K562 (cell line): ENCODE measurements around the gene PTPRM. TPM values are rescaled to one million over a fixed set of nuclear protein-coding genes. Genes with fewer than 3 reads are reported as not detected.

Experiments
- ATAC-seq: fragments of 200-7000 bp; cut with Tn5 transposase; 3 replicates; pipeline ENCODE4 v1.9.1; 2020; ENCODE audit warnings: moderate library complexity
- BruUV-seq: library from RNA; stranded (reverse); fragments of 400-500 nt; replicated peaks from 2 replicates; lab custom pipeline; 2021; lab: Mats Ljungman, UMichigan
- CTCF ChIA-PET: fragments of 300-600 bp; formaldehyde crosslinking; extraction: SDS; loops from one replicate; lab custom pipeline; 2021; ENCODE audit warnings: low intra/inter-chr PET ratio; lab: Yijun Ruan, JAX
- POLR2A ChIA-PET: fragments of 300-600, 350-650 bp; sonication (Branson Sonifier 250); formaldehyde crosslinking; extraction: SDS; loops from one replicate; lab custom pipeline; 2021; ENCODE audit warnings: antibody characterized with exemption, inconsistent platforms; lab: Yijun Ruan, JAX
- DNase-seq, 4 experiments: peaks; one replicate each; pipeline versions ENCODE4 v3.0.0 to v3.0.0-alpha.2; 2011 to 2018; ENCODE audit warnings: low spot score in 3 of 4, mixed read lengths in 3 of 4; ENCODE audit errors: extremely low read depth in 1 of 4
- FAIRE-seq: peaks from 2 replicates; lab custom pipeline; 2011; peaks lifted over from hg19 to GRCh38; lab: Jason Lieb, UNC
- H2AFZ ChIP-seq: 2 replicates; pipeline ENCODE4 v1.6.0; 2011; ENCODE audit warnings: low read depth, low read length, control low read depth, inconsistent platforms
- H3K27ac ChIP-seq: fragments of 200-600 bp; 3 replicates; pipeline ENCODE4 v1.8.0; 2011; ENCODE audit warnings: low read depth, mild to moderate bottlenecking, control low read depth, inconsistent platforms, low read length, moderate library complexity, mixed read lengths; ENCODE audit errors: extremely low read depth
- H3K27me3 ChIP-seq, 2 experiments: fragments of 300-600 bp in 1 of 2; 2 replicates in 1 of 2; 3 replicates in 1 of 2; pipeline versions ENCODE4 v1.6.0 to v1.8.0; 2011; ENCODE audit warnings: inconsistent platforms in 2 of 2, low read length in 2 of 2, mild to moderate bottlenecking in 1 of 2, mixed read lengths in 1 of 2, moderate library complexity in 1 of 2; ENCODE audit not compliant: control insufficient read depth in 2 of 2, insufficient read depth in 2 of 2
- H3K36me3 ChIP-seq: fragments of 300-600 bp; 3 replicates; pipeline ENCODE4 v1.8.0; 2011; ENCODE audit warnings: mild to moderate bottlenecking, low read length, inconsistent platforms; ENCODE audit not compliant: control insufficient read depth, insufficient read depth
- H3K4me1 ChIP-seq, 2 experiments: fragments of 200-600 bp in 1 of 2; replicated peaks in 1 of 2; 2 replicates in 1 of 2; 3 replicates in 1 of 2; pipeline versions ENCODE4 v1.5.1 to v1.8.0; 2011; ENCODE audit warnings: inconsistent platforms in 2 of 2, low read length in 2 of 2, mild to moderate bottlenecking in 1 of 2, mixed read lengths in 1 of 2, moderate library complexity in 1 of 2; ENCODE audit not compliant: control insufficient read depth in 2 of 2, insufficient read depth in 2 of 2
- H3K4me2 ChIP-seq: 2 replicates; pipeline ENCODE4 v1.6.1; 2011; ENCODE audit warnings: low read length, control low read depth, inconsistent platforms, mixed read lengths; ENCODE audit not compliant: insufficient read depth
- H3K4me3 ChIP-seq: fragments of 200-600 bp; sonication (generic), shearing (Covaris generic); 2 replicates; pipeline ENCODE4 v1.5.1; 2016; ENCODE audit warnings: control low read depth, inconsistent platforms
- H3K79me2 ChIP-seq: fragments of 200-600 bp; 3 replicates; pipeline ENCODE4 v1.8.0; 2011; ENCODE audit warnings: low read length, inconsistent platforms; ENCODE audit not compliant: control insufficient read depth, insufficient read depth
- H3K9ac ChIP-seq, 2 experiments: 2 replicates each; pipeline versions ENCODE4 v1.6.0 to v1.6.1; 2011; ENCODE audit warnings: low read depth in 2 of 2, low read length in 2 of 2, control low read depth in 1 of 2, inconsistent platforms in 1 of 2, mild to moderate bottlenecking in 1 of 2, mixed read lengths in 1 of 2; ENCODE audit not compliant: insufficient read depth in 1 of 2
- H3K9me1 ChIP-seq: one replicate; pipeline ENCODE4 v1.6.0; 2011; ENCODE audit warnings: inconsistent platforms, mild to moderate bottlenecking, low read length, moderate library complexity; ENCODE audit not compliant: control insufficient read depth, insufficient read depth
- H3K9me3 ChIP-seq: replicated peaks from 2 replicates; pipeline ENCODE4 v1.5.1; 2011; ENCODE audit warnings: low read depth, low read length, inconsistent platforms; ENCODE audit not compliant: control insufficient read depth, insufficient read depth
- H4K20me1 ChIP-seq: replicated peaks from 2 replicates; pipeline ENCODE4 v1.6.1; 2011; ENCODE audit warnings: low read length, inconsistent platforms, mixed read lengths; ENCODE audit not compliant: control insufficient read depth, insufficient read depth
- ARHGAP35 ChIP-seq: fragments of 450-650 bp; IDR thresholded peaks from 2 replicates; pipeline ENCODE4 v1.6.1; 2018; ENCODE audit not compliant: partially characterized antibody
- ASH1L ChIP-seq: fragments of 450-650 bp; IDR thresholded peaks from 2 replicates; pipeline ENCODE4 v1.6.1; 2018; ENCODE audit warnings: borderline replicate concordance, mild to moderate bottlenecking, low read depth; ENCODE audit not compliant: partially characterized antibody
- CCNT2 ChIP-seq: IDR thresholded peaks from 2 replicates; pipeline ENCODE4 v1.6.1; 2011; ENCODE audit warnings: borderline replicate concordance, low read depth, mild to moderate bottlenecking, moderate library complexity, mixed read lengths, low read length; ENCODE audit not compliant: insufficient read length; ENCODE audit errors: extremely low read depth
- EGR1 ChIP-seq: fragments of 450-650 bp; conservative IDR thresholded peaks from 2 replicates; pipeline ENCODE4 v1.6.1; 2017; ENCODE audit warnings: mild to moderate bottlenecking
- FOXM1 ChIP-seq, 2 experiments: fragments of 450-650 bp in 1 of 2; sonication (generic) in 1 of 2; formaldehyde crosslinking in 1 of 2; IDR thresholded peaks; 2 replicates each; pipeline versions ENCODE4 v1.6.1 to v1.9.0; 2017 to 2022; ENCODE audit warnings: low read depth in 2 of 2, mild to moderate bottlenecking in 2 of 2, missing genetic modification reagents in 1 of 2, moderate library complexity in 1 of 2
- HMG20A ChIP-seq: fragments of 450-650 bp; formaldehyde crosslinking; conservative IDR thresholded peaks from 2 replicates; pipeline ENCODE4 v1.4.0; 2020; ENCODE audit warnings: mild to moderate bottlenecking, mixed read lengths
- MTA1 ChIP-seq: fragments of 450-650 bp; IDR thresholded peaks from 2 replicates; pipeline ENCODE4 v1.6.1; 2017; ENCODE audit warnings: borderline replicate concordance
- NFXL1 ChIP-seq: fragments of 450-650 bp; formaldehyde crosslinking; IDR thresholded peaks from 2 replicates; pipeline ENCODE4 v1.4.0; 2021; ENCODE audit warnings: mild to moderate bottlenecking
- XRCC5 ChIP-seq: fragments of 200-400 bp; formaldehyde crosslinking; IDR thresholded peaks from 2 replicates; pipeline ENCODE4 v1.6.1; 2017; ENCODE audit warnings: low read depth, mild to moderate bottlenecking, low read length
- ZC3H11A ChIP-seq: IDR thresholded peaks from 2 replicates; pipeline ENCODE4 v1.6.1; 2012; ENCODE audit warnings: low read depth, low read length, improper control_type of control experiment
- WGBS: fragments of 100-300 bp; shearing (Covaris generic); methylation state at CpG from one replicate; pipeline ENCODE4 v1.1.6; 2016; ENCODE audit warnings: low coverage, mixed read lengths; ENCODE audit not compliant: insufficient coverage; ENCODE audit errors: missing lambda C conversion rate; 5-methylcytosine and 5-hydroxymethylcytosine counted together
- in situ Hi-C: fragments of 300-500 bp; cut with MboI; formaldehyde crosslinking; loops from 4 replicates; pipeline ENCODE4 v1.15.0; 2018; ENCODE audit warnings: inconsistent platforms, mixed read lengths
- intact Hi-C: fragments of 100-400 bp; cut with micrococcal nuclease; formaldehyde crosslinking; loops from 2 replicates; pipeline ENCODE4 v1.14.2; 2022
- polyA plus RNA-seq, 8 experiments: library from polyadenylated mRNA; depleted of rRNA in 4 of 8; stranded (reverse) in 5 of 8; unstranded in 3 of 8; fragments of >200 nt; fragmentation: Nextera tagmentation in 2 of 8; fragmentation: Illumina TruSeq in 1 of 8; extraction: Ambion mirVana in 2 of 8; extraction: Trizol in 1 of 8; gene quantifications; 2 replicates each; pipeline versions ENCODE4 v1.2.1 to v1.2.3, GENCODE V29; 2011 to 2014; ENCODE audit warnings: inconsistent platforms in 1 of 8, missing spikeins in 1 of 8
- total RNA-seq, 7 experiments: library from RNA; depleted of rRNA in 6 of 7; stranded (reverse); fragments of >200 nt in 6 of 7; fragmentation: Illumina TruSeq in 2 of 7; extraction: Trizol in 2 of 7; gene quantifications; 2 replicates each; pipeline versions ENCODE4 v1.2.1 to v1.2.3, GENCODE V29; 2011 to 2021; ENCODE audit warnings: low replicate concordance in 1 of 7
- TF ChIP-seq, protein P1 (sequence below): sonication (generic); formaldehyde crosslinking; IDR thresholded peaks from 2 replicates; pipeline ENCODE4 v1.5.0; 2020; ENCODE audit warnings: missing genetic modification reagents
- TF ChIP-seq, protein P2 (sequence below): fragments of 250-450 bp; sonication (Bioruptor Pico); IDR thresholded peaks from 2 replicates; pipeline ENCODE4 v1.4.0; 2020
- TF ChIP-seq, protein P3 (sequence below): fragments of 250-450 bp; sonication (Bioruptor Pico); IDR thresholded peaks from 2 replicates; pipeline ENCODE4 v1.4.0; 2020; ENCODE audit warnings: borderline replicate concordance

The PTPRM gene
- total and polyA plus RNA-seq, 9 of the 15 experiments (the other 6 are each of a cell fraction or from before 2014, with no cell fraction given) = 0.03 to 0.16 (median 0.08) TPM; not detected in 3

DNA sequence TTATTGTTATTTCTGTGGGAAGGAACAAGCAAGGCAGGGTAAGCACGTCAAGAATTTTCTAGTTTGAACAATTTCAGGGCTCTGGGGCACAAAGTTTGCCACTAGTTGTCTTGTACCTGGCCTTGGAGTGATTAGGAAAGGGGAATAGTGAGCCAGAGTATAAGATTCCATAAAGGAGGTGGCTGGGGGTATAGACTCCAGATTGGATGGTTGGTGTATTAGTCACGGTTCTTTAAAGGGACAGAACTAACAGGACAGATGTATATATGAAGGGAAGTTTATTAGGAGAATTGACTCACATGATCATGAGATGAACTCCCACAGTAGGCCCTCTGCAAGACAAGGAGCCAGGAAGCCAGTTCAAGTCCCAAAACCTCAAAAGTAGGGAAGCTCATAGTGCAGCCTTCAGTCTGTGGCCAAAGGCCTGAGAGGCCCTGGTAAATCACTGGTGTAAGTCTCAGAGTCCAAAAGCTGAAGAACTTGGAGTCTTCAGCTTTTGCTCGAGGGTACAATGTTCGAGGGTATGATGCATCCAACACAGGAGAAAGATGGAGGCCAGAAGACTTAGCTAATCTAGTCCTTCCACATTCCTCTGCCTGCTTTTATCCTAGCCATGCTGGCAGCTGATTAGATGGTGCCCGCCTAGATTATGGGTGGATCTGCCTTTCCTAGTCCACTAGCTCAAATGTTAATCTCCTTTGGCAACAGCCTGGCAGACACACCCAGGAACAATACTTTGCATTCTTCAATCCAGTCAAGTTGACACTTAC is 31.5 kb upstream of the PTPRM start (continued):
- TF ChIP-seq HMG20A = no peak

DNA sequence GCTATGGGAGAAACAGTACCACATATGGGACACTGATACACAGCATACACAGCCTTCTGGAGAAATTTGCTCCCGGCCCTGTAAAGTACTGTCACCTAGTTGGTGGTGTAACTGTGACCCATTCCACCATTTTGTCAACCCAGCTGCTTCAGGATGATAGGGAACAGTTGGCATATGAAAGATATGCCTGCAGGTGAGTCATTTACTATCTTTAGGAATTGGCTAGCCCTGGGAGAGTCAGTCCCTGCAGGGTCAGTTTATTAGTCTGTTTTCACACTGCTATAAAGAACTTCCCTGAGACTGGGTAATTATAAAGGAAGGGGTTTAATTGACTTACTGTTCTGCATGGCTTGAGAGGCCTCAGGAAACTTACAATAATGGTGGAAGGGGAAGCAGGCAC is 30.0 kb upstream of the PTPRM start:
- no TSS peak for BruUV-seq
- no peak for DNase-seq
- Histone ChIP-seq H3K4me1 (no peaks in the 10 kb centered on the region), H4K20me1 (no peaks in the 10 kb centered on the region), H3K9me3 (no peaks in the 10 kb centered on the region), H3K9me1 (no peaks in the 10 kb centered on the region), H2AFZ (no peak overlapping the region), H3K36me3 (no peaks in the 10 kb centered on the region), H3K9ac (no peak overlapping the region), H3K4me3 (no peak overlapping the region), H3K27me3 (no peaks in the 10 kb centered on the region; a peak in 1 of 5 replicates), H3K79me2 (no peaks in the 10 kb centered on the region), H3K27ac (no peak overlapping the region), H3K4me2 (no peak overlapping the region)
- WGBS = 0% methylated on average over 1 of the region's 1 CpG
- CTCF ChIA-PET = no interaction called here
- no peak for ATAC-seq
- TF ChIP-seq ZC3H11A (no peak), EGR1 (no peak), MTA1 (no peak), NFXL1 (CRISPR knock-in tag) (no peak), CCNT2 (no peak), ARHGAP35 (no peak), FOXM1 (IDR thresholded peaks at IDR 0.05; ENCODE audit: low read depth) (no peak), FOXM1 (CRISPR knock-in tag; IDR thresholded peaks at IDR 0.05; ENCODE audit: low read depth) (no peak), ASH1L (no peak), XRCC5 (no peak)
- TF ChIP-seq, protein P1, sequence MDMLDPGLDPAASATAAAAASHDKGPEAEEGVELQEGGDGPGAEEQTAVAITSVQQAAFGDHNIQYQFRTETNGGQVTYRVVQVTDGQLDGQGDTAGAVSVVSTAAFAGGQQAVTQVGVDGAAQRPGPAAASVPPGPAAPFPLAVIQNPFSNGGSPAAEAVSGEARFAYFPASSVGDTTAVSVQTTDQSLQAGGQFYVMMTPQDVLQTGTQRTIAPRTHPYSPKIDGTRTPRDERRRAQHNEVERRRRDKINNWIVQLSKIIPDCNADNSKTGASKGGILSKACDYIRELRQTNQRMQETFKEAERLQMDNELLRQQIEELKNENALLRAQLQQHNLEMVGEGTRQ (CRISPR knock-in tag) = no peak
- TF ChIP-seq, protein P2, sequence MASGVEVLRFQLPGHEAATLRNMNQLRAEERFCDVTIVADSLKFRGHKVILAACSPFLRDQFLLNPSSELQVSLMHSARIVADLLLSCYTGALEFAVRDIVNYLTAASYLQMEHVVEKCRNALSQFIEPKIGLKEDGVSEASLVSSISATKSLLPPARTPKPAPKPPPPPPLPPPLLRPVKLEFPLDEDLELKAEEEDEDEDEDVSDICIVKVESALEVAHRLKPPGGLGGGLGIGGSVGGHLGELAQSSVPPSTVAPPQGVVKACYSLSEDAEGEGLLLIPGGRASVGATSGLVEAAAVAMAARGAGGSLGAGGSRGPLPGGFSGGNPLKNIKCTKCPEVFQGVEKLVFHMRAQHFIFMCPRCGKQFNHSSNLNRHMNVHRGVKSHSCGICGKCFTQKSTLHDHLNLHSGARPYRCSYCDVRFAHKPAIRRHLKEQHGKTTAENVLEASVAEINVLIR = no peak
- TF ChIP-seq, protein P3, sequence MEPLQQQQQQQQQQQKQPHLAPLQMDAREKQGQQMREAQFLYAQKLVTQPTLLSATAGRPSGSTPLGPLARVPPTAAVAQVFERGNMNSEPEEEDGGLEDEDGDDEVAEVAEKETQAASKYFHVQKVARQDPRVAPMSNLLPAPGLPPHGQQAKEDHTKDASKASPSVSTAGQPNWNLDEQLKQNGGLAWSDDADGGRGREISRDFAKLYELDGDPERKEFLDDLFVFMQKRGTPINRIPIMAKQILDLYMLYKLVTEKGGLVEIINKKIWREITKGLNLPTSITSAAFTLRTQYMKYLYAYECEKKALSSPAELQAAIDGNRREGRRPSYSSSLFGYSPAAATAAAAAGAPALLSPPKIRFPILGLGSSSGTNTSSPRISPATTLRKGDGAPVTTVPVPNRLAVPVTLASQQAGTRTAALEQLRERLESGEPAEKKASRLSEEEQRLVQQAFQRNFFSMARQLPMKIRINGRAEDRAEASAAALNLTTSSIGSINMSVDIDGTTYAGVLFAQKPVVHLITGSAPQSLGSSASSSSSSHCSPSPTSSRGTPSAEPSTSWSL (CRISPR knock-in tag) = no peak
- POLR2A ChIA-PET = no interaction called here
- intact Hi-C loops = no loop called here
- in situ Hi-C loops = no loop called here
- no peak for FAIRE-seq
